HepG2 (cell line): ENCODE data around the gene PPOX. TPM values are rescaled to one million over a fixed set of nuclear protein-coding genes. Genes with fewer than 3 reads are reported as not detected.

Experiments used
- ATAC-seq: fragments of 200-7000 bp; cut with Tn5 transposase; 3 replicates; pipeline ENCODE4 v1.9.1; 2020; ENCODE audit warnings: mild to moderate bottlenecking, moderate library complexity
- BruUV-seq: library from RNA; stranded (reverse); fragments of 400-500 nt; replicated peaks from 2 replicates; lab custom pipeline; 2021; lab: Mats Ljungman, UMichigan
- CTCF ChIA-PET: fragments of 300-600 bp; formaldehyde crosslinking; extraction: SDS; loops from one replicate; lab custom pipeline; 2021; ENCODE audit warnings: low total read pairs, inconsistent platforms, low intra/inter-chr PET ratio; lab: Yijun Ruan, JAX
- POLR2A ChIA-PET: fragments of 350-600 bp; sonication (Branson Sonifier 250); formaldehyde crosslinking; loops from one replicate; lab custom pipeline; 2020; ENCODE audit warnings: antibody characterized with exemption, inconsistent platforms; lab: Yijun Ruan, JAX
- DNase-seq: peaks from one replicate; pipeline ENCODE4 v3.0.0-alpha.2; 2015; ENCODE audit warnings: low spot score
- FAIRE-seq: peaks from 3 replicates; lab custom pipeline; 2011; peaks lifted over from hg19 to GRCh38; lab: Jason Lieb, UNC
- H2AFZ ChIP-seq: one replicate; pipeline ENCODE4 v1.6.1; 2011; ENCODE audit warnings: low read length, inconsistent platforms
- H3K27ac ChIP-seq: fragments of 300-600 bp; 3 replicates; pipeline ENCODE4 v1.8.0; 2011; ENCODE audit warnings: mixed run types, mild to moderate bottlenecking, mixed read lengths, low read length, inconsistent platforms; ENCODE audit not compliant: insufficient read depth; ENCODE audit errors: extremely low read length
- H3K27me3 ChIP-seq, 2 experiments: fragments of 200-600 bp in 1 of 2; 2 replicates in 1 of 2; 3 replicates in 1 of 2; pipeline versions ENCODE4 v1.6.0 to v1.8.0; 2011; ENCODE audit warnings: low read length in 2 of 2, mild to moderate bottlenecking in 2 of 2, moderate library complexity in 2 of 2, inconsistent platforms in 1 of 2; ENCODE audit not compliant: insufficient read depth in 2 of 2, control insufficient read depth in 1 of 2
- H3K36me3 ChIP-seq, 2 experiments: fragments of 200-600 bp in 1 of 2; replicated peaks in 1 of 2; 2 replicates in 1 of 2; 3 replicates in 1 of 2; pipeline versions ENCODE4 v1.5.1 to v1.8.0; 2011; ENCODE audit warnings: low read length in 2 of 2, inconsistent platforms in 1 of 2; ENCODE audit not compliant: insufficient read depth in 2 of 2, control insufficient read depth in 1 of 2
- H3K4me1 ChIP-seq: 2 replicates; pipeline ENCODE4 v1.5.1; 2012; ENCODE audit warnings: low read length, inconsistent platforms; ENCODE audit not compliant: insufficient read depth
- H3K4me2 ChIP-seq: 2 replicates; pipeline ENCODE4 v1.6.0; 2011; ENCODE audit warnings: low read depth, low read length, inconsistent platforms
- H3K4me3 ChIP-seq, 3 experiments: fragments of 200-600 bp in 1 of 3; sonication (generic), shearing (Covaris generic) in 1 of 3; replicated peaks in 1 of 3; 2 replicates each; pipeline ENCODE4 v1.5.1; 2011 to 2016; ENCODE audit warnings: low read length in 3 of 3, inconsistent platforms in 2 of 3, low read depth in 2 of 3, mild to moderate bottlenecking in 2 of 3, control low read depth in 1 of 3, mixed read lengths in 1 of 3; ENCODE audit not compliant: insufficient read depth in 1 of 3
- H3K79me2 ChIP-seq: one replicate; pipeline ENCODE4 v1.6.1; 2011; ENCODE audit warnings: low read length, inconsistent platforms; ENCODE audit not compliant: insufficient read depth
- H3K9ac ChIP-seq: 2 replicates; pipeline ENCODE4 v1.6.0; 2011; ENCODE audit warnings: mild to moderate bottlenecking, low read depth, low read length, inconsistent platforms; ENCODE audit not compliant: insufficient read depth
- H3K9me3 ChIP-seq: 2 replicates; pipeline ENCODE4 v1.5.1; 2012; ENCODE audit warnings: mild to moderate bottlenecking, low read length
- H4K20me1 ChIP-seq: 2 replicates; pipeline ENCODE4 v1.6.0; 2011; ENCODE audit warnings: inconsistent platforms, mild to moderate bottlenecking, low read length, moderate library complexity; ENCODE audit not compliant: insufficient read depth
- E2F2 ChIP-seq: sonication (generic); formaldehyde crosslinking; IDR thresholded peaks from 2 replicates; pipeline ENCODE4 v1.4.0; 2020; ENCODE audit warnings: missing genetic modification reagents, borderline replicate concordance
- MEF2D ChIP-seq: sonication (generic); formaldehyde crosslinking; IDR thresholded peaks from 2 replicates; pipeline ENCODE4 v1.5.1; 2020; ENCODE audit warnings: mild to moderate bottlenecking, missing genetic modification reagents
- POGZ ChIP-seq: sonication (generic); formaldehyde crosslinking; IDR thresholded peaks from 2 replicates; pipeline ENCODE4 v1.4.0; 2020; ENCODE audit warnings: mild to moderate bottlenecking, missing genetic modification reagents
- SETDB1 ChIP-seq: sonication (generic); formaldehyde crosslinking; IDR thresholded peaks from 2 replicates; pipeline ENCODE4 v1.5.1; 2020; ENCODE audit warnings: missing genetic modification reagents, mild to moderate bottlenecking, borderline replicate concordance
- STAT5B ChIP-seq: sonication (generic); formaldehyde crosslinking; IDR thresholded peaks from 2 replicates; pipeline ENCODE4 v1.4.0; 2020; ENCODE audit warnings: missing genetic modification reagents
- YY1 ChIP-seq: IDR thresholded peaks from 2 replicates; pipeline ENCODE4 v1.6.1; 2011; ENCODE audit warnings: low read length, low read depth, moderate library complexity, mild to moderate bottlenecking; ENCODE audit not compliant: insufficient read depth, insufficient replicate concordance
- ZBTB1 ChIP-seq: sonication (generic); formaldehyde crosslinking; IDR thresholded peaks from 2 replicates; pipeline ENCODE4 v1.4.0; 2020; ENCODE audit warnings: missing genetic modification reagents, borderline replicate concordance
- ZBTB40 ChIP-seq, 2 experiments: fragments of 450-650 bp in 1 of 2; sonication (generic) in 1 of 2; formaldehyde crosslinking in 1 of 2; IDR thresholded peaks; 2 replicates each; pipeline versions ENCODE4 v1.6.1 to v1.8.0; 2016 to 2022; ENCODE audit warnings: antibody characterized with exemption in 1 of 2, mild to moderate bottlenecking in 1 of 2, missing genetic modification reagents in 1 of 2
- ZNF512 ChIP-seq: sonication (generic); formaldehyde crosslinking; IDR thresholded peaks from 2 replicates; pipeline ENCODE4 v1.4.0; 2020; ENCODE audit warnings: mild to moderate bottlenecking, missing genetic modification reagents
- ZNF552 ChIP-seq: sonication (generic); formaldehyde crosslinking; IDR thresholded peaks from 2 replicates; pipeline ENCODE4 v1.9.0; 2022; ENCODE audit warnings: missing genetic modification reagents, mild to moderate bottlenecking, borderline replicate concordance
- ZNF737 ChIP-seq: sonication (generic); formaldehyde crosslinking; IDR thresholded peaks from 2 replicates; pipeline ENCODE4 v1.5.0; 2020; ENCODE audit warnings: missing genetic modification reagents, mild to moderate bottlenecking, borderline replicate concordance
- ZNF749 ChIP-seq: sonication (generic); formaldehyde crosslinking; IDR thresholded peaks from 2 replicates; pipeline ENCODE4 v1.8.0; 2022; ENCODE audit warnings: mild to moderate bottlenecking, missing genetic modification reagents, moderate library complexity, borderline replicate concordance
- WGBS: methylation state at CpG from one replicate; pipeline ENCODE4 v1.1.6; 2017; ENCODE audit warnings: low lambda C conversion rate; 5-methylcytosine and 5-hydroxymethylcytosine counted together
- in situ Hi-C: cut with HindIII; loops from 2 replicates; pipeline ENCODE4 v1.10.0; 2017; ENCODE audit warnings: low pct_unique_long_range_greater_than_20kb; ENCODE audit not compliant: extremely low pct_ligation_motif_present
- intact Hi-C: fragments of 100-400 bp; cut with micrococcal nuclease; formaldehyde crosslinking; loops from one replicate; pipeline ENCODE4 v1.10.0; 2022; ENCODE audit not compliant: unreplicated experiment
- polyA plus RNA-seq, 8 experiments: library from polyadenylated mRNA; depleted of rRNA in 3 of 8; stranded (reverse) in 7 of 8; unstranded in 1 of 8; fragments of >200 nt; fragmentation: Illumina TruSeq in 4 of 8; extraction: Trizol in 4 of 8; gene quantifications; 2 replicates each; pipeline versions ENCODE4 v1.2.1 to v1.2.3, GENCODE V29; 2011 to 2016; ENCODE audit warnings: low read depth in 4 of 8, missing spikeins in 1 of 8, mixed read lengths in 1 of 8; ENCODE audit not compliant: insufficient read depth in 1 of 8
- total RNA-seq, 5 experiments: library from RNA; depleted of rRNA; stranded (reverse); fragments of >200 nt; fragmentation: Illumina TruSeq; extraction: Trizol; gene quantifications; 2 replicates each; pipeline ENCODE4 v1.2.3, GENCODE V29; 2016; ENCODE audit warnings: low read depth in 1 of 5

PPOX gene
- total and polyA plus RNA-seq, 2 of the 13 experiments (the other 11 are each of a cell fraction or from before 2014, with no cell fraction given), result 15.5 to 27.7 TPM

GRCh38 chr1:161172349-161172748 lies 6.1 kb downstream of the PPOX start:
- ChIA-PET CTCF (no interaction called here), POLR2A (no interaction called here)
- Histone ChIP-seq H3K79me2 (peaks cover 10% of the 10 kb centered on the region), H4K20me1 (no peaks in the 10 kb centered on the region), H3K9ac (no peak overlapping the region), H3K27ac (no peak overlapping the region), H3K27me3 (no peaks in the 10 kb centered on the region; a peak in 1 of 5 replicates), H3K4me1 (peaks cover 15% of the 10 kb centered on the region), H3K36me3 (peaks cover 11 to 43% of the 10 kb centered on the region in 2 experiments), H3K4me2 (no peak overlapping the region), H2AFZ (no peak overlapping the region), H3K4me3 (no peak overlapping the region), H3K9me3 (no peaks in the 10 kb centered on the region)
- 100% methylated on average over 1 of the region's 1 CpG for WGBS
- no peak for FAIRE-seq
- no TSS peak for BruUV-seq
- ATAC-seq, result no peak
- in situ Hi-C loops (no loop called here), intact Hi-C loops (no loop called here)
- DNase-seq, result no peak
- no peak for TF ChIP-seq ZBTB40 (IDR thresholded peaks at IDR 0.05)
- TF ChIP-seq ZBTB40 (CRISPR knock-in tag; IDR thresholded peaks at IDR 0.05), result no peak
- no peak for TF ChIP-seq E2F2 (CRISPR knock-in tag)
- no peak for TF ChIP-seq ZNF512
- no peak for TF ChIP-seq MEF2D (CRISPR knock-in tag)
- no peak for TF ChIP-seq SETDB1 (CRISPR knock-in tag)
- no peak for TF ChIP-seq STAT5B (CRISPR knock-in tag)
- TF ChIP-seq POGZ (CRISPR knock-in tag), result no peak
- no peak for TF ChIP-seq YY1
- no peak for TF ChIP-seq ZBTB1
- TF ChIP-seq ZNF749 (CRISPR knock-in tag), result no peak
- TF ChIP-seq ZNF737 (CRISPR knock-in tag), result no peak
- no peak for TF ChIP-seq ZNF552 (CRISPR knock-in tag)
